SK-N-SH (cell line): Measurements from ENCODE around the gene FAM151A. TPM values are rescaled to one million over a fixed set of nuclear protein-coding genes. Genes with fewer than 3 reads are reported as not detected.
A peak's percentile ranks its signal among the peaks of the same experiment; 100 is the strongest.

Experiments used
- CTCF ChIA-PET: fragments of 300-600, 350-600 bp; formaldehyde crosslinking; extraction: SDS; loops from one replicate; lab custom pipeline; 2021; lab: Yijun Ruan, JAX
- POLR2A ChIA-PET: fragments of 350-600 bp; sonication (Branson Sonifier 250); formaldehyde crosslinking; extraction: SDS; loops from one replicate; lab custom pipeline; 2020; ENCODE audit warnings: antibody characterized with exemption, inconsistent platforms; lab: Yijun Ruan, JAX
- DNase-seq: peaks from one replicate; pipeline ENCODE4 v3.0.0; 2012
- H2AFZ ChIP-seq: fragments of 200-600 bp; sonication (generic); 2 replicates; pipeline ENCODE4 v1.8.1; 2016; ENCODE audit warnings: antibody characterized with exemption, mild to moderate bottlenecking, low read depth
- H3F3A ChIP-seq: fragments of 200-600 bp; sonication (generic); replicated peaks from 2 replicates; pipeline ENCODE3; 2016; ENCODE audit warnings: antibody characterized with exemption, mild to moderate bottlenecking; ENCODE audit not compliant: insufficient read depth
- H3K27ac ChIP-seq, 2 experiments: fragments of 200-500 bp in 1 of 2; fragments of 200-600 bp in 1 of 2; sonication (Bioruptor generic) in 1 of 2; sonication (generic), shearing (Covaris generic) in 1 of 2; 2 replicates each; pipeline versions ENCODE4 v1.5.1 to v1.6.1; 2014 to 2016; ENCODE audit warnings: low read depth in 2 of 2, inconsistent platforms in 1 of 2, low read length in 1 of 2, mild to moderate bottlenecking in 1 of 2, mixed read lengths in 1 of 2
- H3K27me3 ChIP-seq: fragments of 200-600 bp; sonication (generic), shearing (Covaris generic); 2 replicates; pipeline ENCODE4 v1.6.1; 2016; ENCODE audit warnings: mixed run types; ENCODE audit not compliant: insufficient read depth
- H3K36me3 ChIP-seq, 2 experiments: fragments of 200-500 bp in 1 of 2; fragments of 200-600 bp in 1 of 2; sonication (Bioruptor generic) in 1 of 2; sonication (generic) in 1 of 2; replicated peaks in 1 of 2; 2 replicates each; pipeline versions ENCODE3 to v1.5.1; 2014 to 2016; ENCODE audit warnings: low read length in 1 of 2, mild to moderate bottlenecking in 1 of 2; ENCODE audit not compliant: insufficient read depth in 2 of 2, control insufficient read depth in 1 of 2
- H3K4me1 ChIP-seq, 2 experiments: fragments of 200-500 bp in 1 of 2; fragments of 200-600 bp in 1 of 2; sonication (Bioruptor generic) in 1 of 2; sonication (generic), shearing (Covaris generic) in 1 of 2; 2 replicates each; pipeline versions ENCODE4 v1.5.1 to v1.6.1; 2014 to 2016; ENCODE audit warnings: low read depth in 1 of 2, low read length in 1 of 2, mixed run types in 1 of 2; ENCODE audit not compliant: insufficient read depth in 2 of 2, control insufficient read depth in 1 of 2
- H3K4me2 ChIP-seq: fragments of 200-600 bp; sonication (generic), shearing (Covaris generic); 2 replicates; pipeline ENCODE4 v1.6.1; 2017; ENCODE audit warnings: mixed run types
- H3K4me3 ChIP-seq, 2 experiments: fragments of 200-500 bp in 1 of 2; fragments of 200-600 bp in 1 of 2; sonication (Bioruptor generic) in 1 of 2; sonication (generic), shearing (Covaris generic) in 1 of 2; 2 replicates each; pipeline versions ENCODE4 v1.5.1 to v1.8.1; 2014 to 2016; ENCODE audit warnings: low read depth in 2 of 2, inconsistent platforms in 1 of 2, low read length in 1 of 2, mild to moderate bottlenecking in 1 of 2, mixed read lengths in 1 of 2, moderate library complexity in 1 of 2
- H3K79me2 ChIP-seq: fragments of 200-600 bp; sonication (generic); 2 replicates; pipeline ENCODE4 v1.8.1; 2017; ENCODE audit warnings: mild to moderate bottlenecking; ENCODE audit not compliant: insufficient read depth
- H3K9ac ChIP-seq: fragments of 200-600 bp; sonication (generic); 2 replicates; pipeline ENCODE4 v1.6.1; 2017; ENCODE audit warnings: mixed run types
- H3K9me2 ChIP-seq: fragments of 200-600 bp; sonication (generic); 2 replicates; pipeline ENCODE4 v1.6.1; 2017; ENCODE audit warnings: mixed run types
- H3K9me3 ChIP-seq: fragments of 200-600 bp; sonication (generic); 2 replicates; pipeline ENCODE4 v1.6.1; 2017; ENCODE audit warnings: mixed run types, mild to moderate bottlenecking, moderate library complexity
- H4K20me1 ChIP-seq: fragments of 200-600 bp; sonication (generic); 2 replicates; pipeline ENCODE4 v1.6.1; 2017; ENCODE audit warnings: mild to moderate bottlenecking, mixed run types; ENCODE audit not compliant: insufficient read depth
- GATA2 ChIP-seq: sonication (generic); formaldehyde crosslinking; IDR thresholded peaks from 2 replicates; pipeline ENCODE4 v1.5.0; 2020; ENCODE audit warnings: mild to moderate bottlenecking, missing genetic modification reagents
- MEF2A ChIP-seq: IDR thresholded peaks from 2 replicates; pipeline ENCODE4 v1.4.0; 2012; ENCODE audit warnings: low read depth, borderline replicate concordance
- RAD21 ChIP-seq: IDR thresholded peaks from 2 replicates; pipeline ENCODE4 v1.6.1; 2012; ENCODE audit warnings: mild to moderate bottlenecking, low read length
- RXRA ChIP-seq: IDR thresholded peaks from 2 replicates; pipeline ENCODE4 v1.4.0; 2012; ENCODE audit warnings: low read depth, mild to moderate bottlenecking, borderline replicate concordance
- SMC3 ChIP-seq: IDR thresholded peaks from 2 replicates; pipeline ENCODE4 v1.6.1; 2012; ENCODE audit warnings: low read depth, low read length, improper control_type of control experiment
- WGBS: methylation state at CpG from one replicate; pipeline ENCODE4 v1.1.6; 2017; ENCODE audit warnings: low lambda C conversion rate; 5-methylcytosine and 5-hydroxymethylcytosine counted together
- polyA plus RNA-seq, 3 experiments: library from polyadenylated mRNA; depleted of rRNA; stranded (reverse); fragments of >200 nt; gene quantifications; 2 replicates each; pipeline ENCODE4 v1.2.3, GENCODE V29; 2012
- TF ChIP-seq, protein P1 (sequence below): IDR thresholded peaks from 2 replicates; pipeline ENCODE4; 2012
- TF ChIP-seq, protein P2 (sequence below): fragments of 200-600 bp; sonication (generic); IDR thresholded peaks from 2 replicates; pipeline ENCODE4 v1.6.1; 2017; ENCODE audit warnings: antibody characterized with exemption, mild to moderate bottlenecking, moderate library complexity
- TF ChIP-seq, protein P3 (sequence below): fragments of 150-350 bp; IDR thresholded peaks from 2 replicates; pipeline ENCODE4 v1.6.1; 2017; ENCODE audit warnings: antibody characterized with exemption, low read length, low read depth, borderline replicate concordance
- TF ChIP-seq, protein P4 (sequence below): IDR thresholded peaks from 2 replicates; pipeline ENCODE4 v1.4.0; 2012; ENCODE audit warnings: low read depth

The FAM151A gene
- not detected in 2 replicates for polyA plus RNA-seq (2012; rRNA removed)
- not detected in 2 replicates for polyA plus RNA-seq (2012; cell fraction: cytosol; rRNA removed)
- polyA plus RNA-seq (2012; cell fraction: nucleus; rRNA removed) = not detected in 2 replicates

DNA sequence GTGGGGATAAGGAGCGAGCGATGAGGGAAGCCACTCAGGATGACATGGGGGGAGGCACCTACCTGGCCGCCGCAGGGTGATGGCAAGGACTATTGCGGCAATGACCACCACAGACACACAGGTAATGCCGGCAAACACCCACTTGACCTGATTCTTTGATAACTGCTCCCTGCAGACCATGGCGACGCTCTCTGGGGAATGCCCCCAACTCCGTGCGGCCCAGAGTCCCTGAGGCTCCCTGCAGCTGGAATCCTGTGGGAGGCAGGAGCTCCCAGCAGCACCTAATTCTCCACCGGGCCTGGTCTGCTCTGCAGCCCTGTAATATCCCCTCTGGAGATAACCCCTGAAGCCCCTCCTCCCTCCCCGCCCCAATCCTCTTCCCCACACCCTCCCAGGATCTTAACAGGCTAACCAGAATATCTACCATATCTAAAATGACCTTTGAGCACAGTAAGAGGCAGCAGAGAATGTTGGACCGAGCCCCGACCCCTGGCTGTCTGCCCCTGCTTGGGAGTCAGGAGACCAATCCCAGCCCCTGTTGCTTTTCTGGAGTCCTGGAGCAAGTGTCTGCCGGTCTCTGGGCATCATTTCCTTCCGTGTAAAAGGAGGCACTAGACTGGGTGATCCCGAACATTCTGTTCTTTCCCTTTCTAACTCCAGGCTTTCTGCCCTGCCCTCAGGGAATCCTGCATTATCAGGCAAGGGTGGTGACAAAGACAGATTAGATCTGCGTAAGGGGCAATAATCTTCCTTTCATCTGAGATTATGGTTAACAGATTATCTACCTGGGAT lies at the start of gene FAM151A:
Gene FAM151A (minus strand): TSS at position 310 of the 792 bp plus-strand sequence. CDS start 130 bp downstream, at position 180.
- Histone ChIP-seq H4K20me1 (no peaks in the 10 kb centered on the region), H3K36me3 (no peaks in the 10 kb centered on the region), H3K9ac (no peak within 1 kb of the TSS), H3F3A (no peaks in the 10 kb centered on the region), H3K9me2 (no peaks in the 10 kb centered on the region), H3K27me3 (no peaks in the 10 kb centered on the region), H3K4me3 (no peak within 1 kb of the TSS), H3K9me3 (no peaks in the 10 kb centered on the region), H3K27ac (no peak within 1 kb of the TSS), H3K4me1 (peaks cover 0 to 10% of the 10 kb centered on the region in 2 experiments; a peak in 1 of 4 replicates), H3K4me2 (no peak within 1 kb of the TSS), H3K79me2 (no peaks in the 10 kb centered on the region), H2AFZ (no peak within 1 kb of the TSS)
- ChIA-PET POLR2A (no interaction called here), CTCF (interaction anchor here (0.7 kb wide), 1 partner anchor 1904 kb away, joined by 3 read pairs; no protein-coding TSS in a partner anchor)
- DNase-seq = no peak
- no peak for TF ChIP-seq SMC3
- TF ChIP-seq GATA2 = 0 out of 2 replicates have a peak, but pooled peaks have one; percentile 28
- TF ChIP-seq, protein P1, sequence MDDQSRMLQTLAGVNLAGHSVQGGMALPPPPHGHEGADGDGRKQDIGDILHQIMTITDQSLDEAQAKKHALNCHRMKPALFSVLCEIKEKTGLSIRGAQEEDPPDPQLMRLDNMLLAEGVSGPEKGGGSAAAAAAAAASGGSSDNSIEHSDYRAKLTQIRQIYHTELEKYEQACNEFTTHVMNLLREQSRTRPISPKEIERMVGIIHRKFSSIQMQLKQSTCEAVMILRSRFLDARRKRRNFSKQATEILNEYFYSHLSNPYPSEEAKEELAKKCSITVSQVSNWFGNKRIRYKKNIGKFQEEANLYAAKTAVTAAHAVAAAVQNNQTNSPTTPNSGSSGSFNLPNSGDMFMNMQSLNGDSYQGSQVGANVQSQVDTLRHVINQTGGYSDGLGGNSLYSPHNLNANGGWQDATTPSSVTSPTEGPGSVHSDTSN = no peak
- WGBS = 81% methylated on average over 11 of the region's 18 CpGs

DNA sequence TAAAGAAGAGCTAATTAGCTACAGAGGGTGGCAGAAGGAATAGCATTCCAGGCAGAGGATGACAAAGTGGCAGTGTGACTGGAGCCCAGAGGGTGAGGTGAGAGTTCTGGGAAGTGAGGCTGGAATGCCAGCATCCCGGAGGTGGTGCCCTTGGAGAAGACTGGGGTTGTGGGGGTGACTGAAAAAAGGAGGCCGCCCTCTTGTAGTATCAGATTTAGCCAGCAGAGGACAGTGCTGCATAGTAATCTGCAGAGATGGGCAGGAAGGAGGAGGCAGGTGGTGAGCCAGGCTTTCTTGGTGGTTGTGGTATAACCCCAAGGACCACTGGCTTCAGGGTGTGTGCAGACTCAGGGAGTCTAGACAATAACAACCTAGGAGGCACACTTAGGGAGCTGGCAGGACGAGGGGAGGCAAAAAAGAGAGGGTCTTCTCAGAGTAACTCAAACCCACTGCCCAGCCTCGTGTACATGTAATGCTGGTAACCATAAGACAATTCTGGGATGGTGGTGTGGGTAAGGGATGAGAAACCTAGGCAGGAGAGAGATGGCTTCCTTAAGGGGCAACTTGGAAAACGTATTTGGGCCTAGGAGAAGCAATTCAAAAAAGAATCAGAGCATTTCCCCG lies 48.8 kb upstream of the FAM151A start:
- WGBS = 35% methylated on average over 6 of the region's 6 CpGs
- ChIA-PET POLR2A (no interaction called here), CTCF (interaction anchor here (0.6 to 3.7 kb wide), 12 partner anchors 9 to 167 kb away, joined by 3 to 20 read pairs (median 4); no protein-coding TSS in a partner anchor)
- peak overlapping the region in 1 of 2 experiments; percentile 41; a peak in 1 of 4 replicates for H3K4me3 ChIP-seq
- TF ChIP-seq, protein P2, sequence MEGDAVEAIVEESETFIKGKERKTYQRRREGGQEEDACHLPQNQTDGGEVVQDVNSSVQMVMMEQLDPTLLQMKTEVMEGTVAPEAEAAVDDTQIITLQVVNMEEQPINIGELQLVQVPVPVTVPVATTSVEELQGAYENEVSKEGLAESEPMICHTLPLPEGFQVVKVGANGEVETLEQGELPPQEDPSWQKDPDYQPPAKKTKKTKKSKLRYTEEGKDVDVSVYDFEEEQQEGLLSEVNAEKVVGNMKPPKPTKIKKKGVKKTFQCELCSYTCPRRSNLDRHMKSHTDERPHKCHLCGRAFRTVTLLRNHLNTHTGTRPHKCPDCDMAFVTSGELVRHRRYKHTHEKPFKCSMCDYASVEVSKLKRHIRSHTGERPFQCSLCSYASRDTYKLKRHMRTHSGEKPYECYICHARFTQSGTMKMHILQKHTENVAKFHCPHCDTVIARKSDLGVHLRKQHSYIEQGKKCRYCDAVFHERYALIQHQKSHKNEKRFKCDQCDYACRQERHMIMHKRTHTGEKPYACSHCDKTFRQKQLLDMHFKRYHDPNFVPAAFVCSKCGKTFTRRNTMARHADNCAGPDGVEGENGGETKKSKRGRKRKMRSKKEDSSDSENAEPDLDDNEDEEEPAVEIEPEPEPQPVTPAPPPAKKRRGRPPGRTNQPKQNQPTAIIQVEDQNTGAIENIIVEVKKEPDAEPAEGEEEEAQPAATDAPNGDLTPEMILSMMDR = peak; percentile 82
- TF ChIP-seq, protein P3, sequence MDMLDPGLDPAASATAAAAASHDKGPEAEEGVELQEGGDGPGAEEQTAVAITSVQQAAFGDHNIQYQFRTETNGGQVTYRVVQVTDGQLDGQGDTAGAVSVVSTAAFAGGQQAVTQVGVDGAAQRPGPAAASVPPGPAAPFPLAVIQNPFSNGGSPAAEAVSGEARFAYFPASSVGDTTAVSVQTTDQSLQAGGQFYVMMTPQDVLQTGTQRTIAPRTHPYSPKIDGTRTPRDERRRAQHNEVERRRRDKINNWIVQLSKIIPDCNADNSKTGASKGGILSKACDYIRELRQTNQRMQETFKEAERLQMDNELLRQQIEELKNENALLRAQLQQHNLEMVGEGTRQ = no peak
- TF ChIP-seq RXRA (no peak), RAD21 (peak; percentile 89), MEF2A (no peak), SMC3 (peak; percentile 94)
- TF ChIP-seq, protein P4, sequence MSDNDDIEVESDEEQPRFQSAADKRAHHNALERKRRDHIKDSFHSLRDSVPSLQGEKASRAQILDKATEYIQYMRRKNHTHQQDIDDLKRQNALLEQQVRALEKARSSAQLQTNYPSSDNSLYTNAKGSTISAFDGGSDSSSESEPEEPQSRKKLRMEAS = no peak
- no peaks in the 10 kb centered on the region for H3K9me2 ChIP-seq
- peak; percentile 78 for DNase-seq
- H3K9ac ChIP-seq = no peak overlapping the region
- no peaks in the 10 kb centered on the region for H4K20me1 ChIP-seq
- H3K79me2 ChIP-seq = no peaks in the 10 kb centered on the region
- no peaks in the 10 kb centered on the region; the same call in 1 of the 2 replicates for H3K27me3 ChIP-seq
- no peaks in the 10 kb centered on the region for H3K4me1 ChIP-seq
- no peak overlapping the region for H3K4me2 ChIP-seq
- H2AFZ ChIP-seq = no peak overlapping the region
- no peaks in the 10 kb centered on the region for H3K9me3 ChIP-seq
- H3K27ac ChIP-seq = no peak overlapping the region
- no peaks in the 10 kb centered on the region for H3F3A ChIP-seq
- H3K36me3 ChIP-seq = no peaks in the 10 kb centered on the region
